Stomach (tissue), 9 donors: ENCODE data around the gene ZNF688. TPM values are rescaled to one million over a fixed set of nuclear protein-coding genes. Genes with fewer than 3 reads are reported as not detected.
"Not testable (repeated sequence)": the region's sequence is repeated elsewhere in the genome, so short reads cannot be mapped to it uniquely, and the experiment has no call there.

ENCODE experiments used
- DNase-seq, 2 donors: peaks; one replicate each; pipeline versions ENCODE4 v3.0.0 to v3.0.0-alpha.2; 2013 to 2019
- H3K27ac ChIP-seq, 5 donors: fragments of 200-600 bp in 4 of 5; sonication (generic) in 4 of 5; one replicate each; pipeline ENCODE4 v1.5.1; 2013 to 2019; ENCODE audit warnings: mild to moderate bottlenecking in 1 of 5, moderate library complexity in 1 of 5
- H3K27me3 ChIP-seq, 3 donors: fragments of 200-600 bp; sonication (generic); one replicate each; pipeline ENCODE4 v1.5.1; 2017 to 2019; ENCODE audit warnings: mixed run types in 1 of 3
- H3K36me3 ChIP-seq, 4 donors: fragments of 200-600 bp; sonication (generic); 1 replicate in 3 of 4; 2 replicates in 1 of 4; pipeline ENCODE4 v1.5.1; 2016 to 2019
- H3K4me1 ChIP-seq, 4 donors: fragments of 200-600 bp; sonication (generic); one replicate each; pipeline ENCODE4 v1.5.1; 2016 to 2019
- H3K4me3 ChIP-seq, 4 donors: fragments of 200-600 bp; sonication (generic) in 3 of 4; one replicate each; pipeline ENCODE4 v1.5.1; 2016 to 2019; ENCODE audit warnings: mild to moderate bottlenecking in 1 of 4
- H3K9me3 ChIP-seq, 4 donors: fragments of 200-600 bp; sonication (generic); one replicate each; pipeline ENCODE4 v1.5.1; 2016 to 2019
- EP300 ChIP-seq: sonication (generic); formaldehyde crosslinking; IDR thresholded peaks from one replicate; pipeline ENCODE4 v1.6.1; 2017; ENCODE audit warnings: antibody characterized with exemption
- POLR2A ChIP-seq, 4 donors: fragments of 450-650 bp; IDR thresholded peaks; one replicate each; pipeline ENCODE4 v1.6.1; 2016; ENCODE audit warnings: antibody characterized with exemption in 4 of 4, control low read depth in 2 of 4, mild to moderate bottlenecking in 1 of 4, moderate library complexity in 1 of 4
- POLR2AphosphoS5 ChIP-seq, 3 donors: sonication (generic); formaldehyde crosslinking; IDR thresholded peaks; one replicate each; pipeline ENCODE4 v1.6.1; 2016; ENCODE audit warnings: antibody characterized with exemption in 3 of 3
- WGBS, 5 donors: extraction: QIAGEN DNeasy Blood & Tissue Kit in 3 of 5; methylation state at CpG; one replicate each; pipeline versions ENCODE4 v1.1.5 to v1.1.7; 2013 to 2018; 5-methylcytosine and 5-hydroxymethylcytosine counted together
- intact Hi-C: fragments of 100-400 bp; cut with DNase I; formaldehyde crosslinking; loops from one replicate; pipeline ENCODE4 v1.15.1; 2023; ENCODE audit warnings: low total_unique reads
- polyA plus RNA-seq, 3 donors: library from polyadenylated mRNA; stranded (reverse); fragments of 200-250 nt; gene quantifications; one replicate each; pipeline ENCODE4 v1.2.3, GENCODE V29; 2013
- total RNA-seq, 5 donors: library from RNA; depleted of rRNA; stranded (reverse); fragments of >200 nt; gene quantifications; one replicate each; pipeline versions ENCODE4 v1.1.0 to v1.2.3, GENCODE V29; 2014 to 2016
- TF ChIP-seq, protein P1 (sequence below), 7 experiments: fragments of 450-650 bp in 4 of 7; fragments of 200-600 bp in 3 of 7; sonication (generic) in 3 of 7; IDR thresholded peaks; one replicate each; pipeline ENCODE4 v1.5.1; 2016 to 2019; ENCODE audit warnings: antibody characterized with exemption in 7 of 7, control low read depth in 2 of 7, mild to moderate bottlenecking in 1 of 7
- donor health status: healthy with polysubstance abuse.
- donor health status: Bipolar disorder and iron deficiency.
- donor health status: healthy.

ZNF688 gene
- total and polyA plus RNA-seq, 8 donors, result 9.4 to 123 (median 22.0) TPM

DNA sequence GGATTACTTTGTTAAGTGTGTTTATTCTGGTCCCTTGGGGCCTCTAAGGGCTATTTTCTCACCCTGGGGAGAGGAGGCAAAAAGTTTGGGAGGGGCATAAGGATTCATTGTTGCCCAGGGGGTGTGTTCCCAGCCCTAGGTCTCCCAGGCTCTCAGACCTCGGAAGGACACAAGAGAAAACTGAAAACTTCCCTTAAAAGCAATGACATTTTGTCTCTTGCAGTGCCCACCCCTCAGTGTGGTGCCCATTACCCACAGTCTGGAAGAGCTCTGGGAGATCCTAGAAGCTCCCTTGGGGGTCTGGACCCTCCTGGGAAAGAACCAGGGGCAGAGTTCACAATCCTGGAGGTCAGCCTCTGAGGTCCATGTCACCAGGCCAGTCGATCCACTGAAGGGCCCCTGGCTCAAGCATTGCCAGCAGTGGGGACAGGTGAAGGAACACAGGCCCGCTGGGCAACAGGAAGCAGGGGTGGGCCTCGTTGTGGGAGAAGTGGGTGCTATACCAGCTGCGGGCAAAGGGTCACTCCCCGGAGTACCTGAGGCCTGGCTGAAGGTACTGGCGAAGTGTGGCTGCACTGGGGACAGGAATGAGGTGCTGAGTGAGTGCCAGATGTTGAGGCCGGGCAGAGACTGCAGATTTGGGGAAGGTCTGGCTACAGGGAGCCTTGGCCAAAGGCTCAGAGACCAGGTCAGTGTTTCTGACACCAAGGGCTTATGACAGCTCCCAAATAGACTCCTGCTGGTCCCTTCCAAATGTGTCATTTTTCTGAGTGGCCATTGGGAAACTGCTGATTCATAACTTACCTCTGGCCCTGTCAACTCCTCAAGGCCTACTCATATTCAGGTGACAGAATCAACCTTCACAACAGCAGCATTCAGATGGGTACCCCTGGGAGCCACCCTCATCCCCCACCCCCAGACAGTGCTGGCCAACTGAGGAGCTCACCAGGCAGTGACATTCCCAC is 32.2 kb downstream of the ZNF688 start:
- 48 to 70% (median 50%) methylated on average over 7 to 8 of the region's 8 CpGs for WGBS, 5 donors
- peaks cover 11 to 44% (median 24%) of the 10 kb centered on the region in 4 donors for H3K4me1 ChIP-seq
- H3K4me3 ChIP-seq, result no peak overlapping the region
- H3K27ac ChIP-seq, result peak overlapping the region; percentile 78 to 84 (median 81)
- no peak for DNase-seq
- no peaks in the 10 kb centered on the region for H3K36me3 ChIP-seq
- no peaks in the 10 kb centered on the region for H3K9me3 ChIP-seq
- intact Hi-C loops, result no loop called here
- no peaks in the 10 kb centered on the region for H3K27me3 ChIP-seq
- TF ChIP-seq, protein P1, sequence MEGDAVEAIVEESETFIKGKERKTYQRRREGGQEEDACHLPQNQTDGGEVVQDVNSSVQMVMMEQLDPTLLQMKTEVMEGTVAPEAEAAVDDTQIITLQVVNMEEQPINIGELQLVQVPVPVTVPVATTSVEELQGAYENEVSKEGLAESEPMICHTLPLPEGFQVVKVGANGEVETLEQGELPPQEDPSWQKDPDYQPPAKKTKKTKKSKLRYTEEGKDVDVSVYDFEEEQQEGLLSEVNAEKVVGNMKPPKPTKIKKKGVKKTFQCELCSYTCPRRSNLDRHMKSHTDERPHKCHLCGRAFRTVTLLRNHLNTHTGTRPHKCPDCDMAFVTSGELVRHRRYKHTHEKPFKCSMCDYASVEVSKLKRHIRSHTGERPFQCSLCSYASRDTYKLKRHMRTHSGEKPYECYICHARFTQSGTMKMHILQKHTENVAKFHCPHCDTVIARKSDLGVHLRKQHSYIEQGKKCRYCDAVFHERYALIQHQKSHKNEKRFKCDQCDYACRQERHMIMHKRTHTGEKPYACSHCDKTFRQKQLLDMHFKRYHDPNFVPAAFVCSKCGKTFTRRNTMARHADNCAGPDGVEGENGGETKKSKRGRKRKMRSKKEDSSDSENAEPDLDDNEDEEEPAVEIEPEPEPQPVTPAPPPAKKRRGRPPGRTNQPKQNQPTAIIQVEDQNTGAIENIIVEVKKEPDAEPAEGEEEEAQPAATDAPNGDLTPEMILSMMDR (IDR thresholded peaks at IDR 0.05), result no peak
- TF ChIP-seq POLR2A (IDR thresholded peaks at IDR 0.05) (no peak), POLR2AphosphoS5 (IDR thresholded peaks at IDR 0.05) (no peak), EP300 (no peak)

DNA sequence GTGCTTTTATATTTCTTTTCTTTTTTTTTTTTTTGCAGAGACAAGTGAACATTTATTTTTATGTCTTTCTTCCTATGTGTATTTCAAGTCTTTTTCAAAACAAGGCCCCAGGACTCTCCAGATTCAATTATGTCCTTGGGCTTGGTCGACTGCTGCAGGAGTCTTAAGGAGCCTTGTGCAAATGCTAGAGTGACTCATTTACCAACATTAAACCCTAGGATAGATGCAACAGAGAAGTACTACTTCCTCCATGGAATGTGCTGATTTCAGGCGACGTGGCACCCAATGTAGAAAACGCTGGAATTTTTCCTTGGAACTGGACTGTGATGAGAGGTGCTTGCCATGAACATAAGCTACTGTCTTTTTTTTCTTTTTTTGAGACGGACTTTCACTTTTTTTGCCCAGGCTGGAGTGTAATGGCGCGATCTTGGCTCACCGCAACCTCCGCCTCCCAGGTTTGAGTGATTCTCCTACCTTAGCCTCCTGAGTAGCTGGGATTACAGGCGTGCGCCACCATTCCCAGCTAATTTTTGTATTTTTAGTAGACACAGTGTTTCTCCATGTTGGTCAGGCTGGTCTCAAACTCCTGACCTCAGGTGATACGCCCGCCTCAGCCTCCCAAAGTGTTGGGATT is 35.0 kb downstream of the ZNF688 start:
- Histone ChIP-seq H3K36me3 (peaks cover 11 to 17% (median 16%) of the 10 kb centered on the region in 4 donors), H3K27ac (peak overlapping the region; percentile 26 to 98 (median 97)), H3K4me3 (peak overlapping the region in 1 of 4 donors; percentile 60), H3K4me1 (peaks cover 22 to 55% (median 39%) of the 10 kb centered on the region in 4 donors)
- H3K9me3 ChIP-seq, H3K27me3 ChIP-seq, intact Hi-C loops, DNase-seq: not testable (repeated sequence)
- WGBS, 5 donors, result 87 to 92% (median 91%) methylated on average over 13 of the region's 13 CpGs

DNA sequence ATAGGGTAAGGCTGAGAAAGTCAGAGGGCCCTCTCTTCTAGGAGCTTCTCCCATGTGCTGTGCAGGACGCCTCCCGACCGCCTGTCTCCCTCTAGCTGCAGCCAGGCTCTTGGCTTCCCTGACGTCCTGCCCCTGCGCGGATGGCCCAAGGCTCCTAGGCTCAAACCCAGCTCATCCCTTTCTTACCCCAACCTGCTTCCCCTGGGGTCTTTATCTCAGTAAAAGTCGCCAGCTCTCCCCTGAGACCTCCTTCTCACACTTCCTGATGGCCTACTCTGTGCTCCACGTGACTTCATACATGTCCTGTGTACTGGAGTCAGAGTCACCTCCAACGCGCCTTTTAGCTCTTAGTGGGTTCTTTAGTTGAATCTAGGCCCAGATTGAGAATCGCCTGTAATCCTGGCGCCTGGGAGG is 35.7 kb downstream of the ZNF688 start:
- peak overlapping the region; percentile 97 to 98 (median 98) for H3K27ac ChIP-seq
- intact Hi-C loops, result no loop called here
- 24 to 36% (median 25%) methylated on average over 9 to 12 of the region's 12 CpGs for WGBS, 5 donors

DNA sequence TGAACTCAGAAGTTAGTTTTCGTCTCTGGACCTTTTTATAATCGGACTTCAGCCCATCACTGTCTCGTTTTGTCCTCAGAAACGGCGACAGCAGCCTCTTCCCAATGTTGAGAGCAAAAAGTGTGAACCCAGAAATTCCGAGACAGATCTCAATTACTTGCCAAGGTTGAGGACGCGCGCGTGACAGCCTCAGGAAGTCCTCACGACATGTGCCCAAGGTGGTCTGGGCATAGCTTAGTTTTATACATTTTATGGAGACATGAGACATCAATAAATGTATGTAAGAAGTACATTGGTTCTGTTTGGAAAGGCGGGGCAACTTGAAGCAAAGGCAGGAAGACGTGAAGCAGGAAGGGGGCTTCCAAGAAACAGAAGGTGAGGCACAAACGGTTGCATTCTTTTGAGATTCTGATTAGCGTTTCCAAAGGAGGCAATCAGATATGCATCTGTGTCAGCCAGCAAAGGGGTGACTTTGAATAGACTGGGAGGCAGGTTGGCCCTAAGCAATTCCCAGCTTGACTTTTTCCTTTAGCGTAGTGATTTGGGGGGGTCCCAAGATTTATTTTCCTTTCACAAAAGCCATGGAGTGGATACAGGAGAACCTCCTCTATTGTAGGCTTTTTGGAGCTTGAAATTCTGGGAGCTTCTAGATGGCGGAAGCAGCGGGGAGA is 36.3 kb downstream of the ZNF688 start:
- TF ChIP-seq, protein P1 (IDR thresholded peaks at IDR 0.05), result no peak
- TF ChIP-seq POLR2AphosphoS5 (IDR thresholded peaks at IDR 0.05), result no peak
- no peak for TF ChIP-seq POLR2A (IDR thresholded peaks at IDR 0.05)
- no peak for TF ChIP-seq EP300
- 1 to 7% (median 2%) methylated on average over 18 of the region's 18 CpGs for WGBS, 5 donors
- Histone ChIP-seq H3K27ac (peak overlapping the region; percentile 97 to 98 (median 98)), H3K4me3 (peak overlapping the region; percentile 60 to 81 (median 76)), H3K4me1 (peaks cover 22 to 61% (median 35%) of the 10 kb centered on the region in 4 donors), H3K9me3 (no peaks in the 10 kb centered on the region), H3K27me3 (no peaks in the 10 kb centered on the region), H3K36me3 (peaks cover 13 to 29% (median 27%) of the 10 kb centered on the region in 4 donors)
- no peak for DNase-seq
- intact Hi-C loops, result no loop called here

More for the DNA sequence above, 35.7 kb downstream of the ZNF688 start:
- TF ChIP-seq POLR2A (IDR thresholded peaks at IDR 0.05) (no peak), EP300 (no peak), POLR2AphosphoS5 (IDR thresholded peaks at IDR 0.05) (peak in 1 of 3 donors; percentile 44)
- TF ChIP-seq, protein P1 (IDR thresholded peaks at IDR 0.05), result peak in 5 of 7 experiments; percentile 22 to 68 (median 62)
- H3K27me3 ChIP-seq, result no peaks in the 10 kb centered on the region
- H3K36me3 ChIP-seq, result peaks cover 13 to 24% (median 23%) of the 10 kb centered on the region in 4 donors
- no peaks in the 10 kb centered on the region for H3K9me3 ChIP-seq
- H3K4me1 ChIP-seq, result peaks cover 22 to 60% (median 36%) of the 10 kb centered on the region in 4 donors
- H3K4me3 ChIP-seq, result peak overlapping the region; percentile 60 to 81 (median 76)
- DNase-seq, result peak; percentile 78 to 91
